Neural progenitor cell (in vitro differentiated cells): ENCODE data around the gene CCDC14. TPM values are rescaled to one million over a fixed set of nuclear protein-coding genes. Genes with fewer than 3 reads are reported as not detected.
"Not testable (repeated sequence)": the region's sequence is repeated elsewhere in the genome, so short reads cannot be mapped to it uniquely, and the experiment has no call there.

Experiments used
- DNase-seq: peaks from one replicate; pipeline ENCODE4 v3.0.0-alpha.2; 2016; ENCODE audit warnings: low spot score
- H2AFZ ChIP-seq: fragments of 200-600 bp; sonication (generic); replicated peaks from 2 replicates; pipeline ENCODE4 v1.6.1; 2016; ENCODE audit warnings: antibody characterized with exemption
- H3F3A ChIP-seq: fragments of 200-600 bp; sonication (generic); 2 replicates; pipeline ENCODE4 v1.6.1; 2016; ENCODE audit warnings: antibody characterized with exemption, low read depth
- H3K27ac ChIP-seq: fragments of 200-600 bp; sonication (generic); 2 replicates; pipeline ENCODE4 v1.5.1; 2016; ENCODE audit warnings: mild to moderate bottlenecking
- H3K27me3 ChIP-seq: fragments of 200-600 bp; sonication (generic); 2 replicates; pipeline ENCODE4 v1.6.1; 2016; ENCODE audit warnings: mild to moderate bottlenecking, moderate library complexity
- H3K36me3 ChIP-seq: fragments of 200-600 bp; sonication (generic); 2 replicates; pipeline ENCODE4 v1.5.1; 2016
- H3K4me1 ChIP-seq: fragments of 200-600 bp; sonication (generic); 2 replicates; pipeline ENCODE4 v1.6.1; 2016; ENCODE audit warnings: mixed run types
- H3K4me2 ChIP-seq: fragments of 200-600 bp; sonication (generic); 2 replicates; pipeline ENCODE4 v1.6.1; 2016
- H3K4me3 ChIP-seq: fragments of 200-600 bp; sonication (generic); 2 replicates; pipeline ENCODE4 v1.5.1; 2016
- H3K79me2 ChIP-seq: fragments of 200-600 bp; sonication (generic); 2 replicates; pipeline ENCODE4 v1.6.1; 2016; ENCODE audit warnings: low read depth
- H3K9ac ChIP-seq: fragments of 200-600 bp; sonication (generic); 2 replicates; pipeline ENCODE4 v1.6.1; 2016
- H3K9me3 ChIP-seq: fragments of 200-600 bp; sonication (generic); 2 replicates; pipeline ENCODE4 v1.5.1; 2016; ENCODE audit warnings: low read depth
- H4K20me1 ChIP-seq: fragments of 200-600 bp; sonication (generic); 2 replicates; pipeline ENCODE4 v1.6.1; 2016; ENCODE audit warnings: low read depth
- H3K27ac Mint-ChIP-seq: 3 replicates; pipeline ENCODE4 v1.8.0; 2021; ENCODE audit warnings: mixed read lengths
- H3K27me3 Mint-ChIP-seq: 2 replicates; pipeline ENCODE4 v1.8.0; 2022; ENCODE audit warnings: low read depth, mild to moderate bottlenecking, inconsistent platforms, moderate library complexity, mixed read lengths; ENCODE audit not compliant: insufficient read depth
- H3K36me3 Mint-ChIP-seq: 3 replicates; pipeline ENCODE4 v1.8.0; 2021; ENCODE audit warnings: mixed read lengths
- H3K4me1 Mint-ChIP-seq: 3 replicates; pipeline ENCODE4 v1.8.0; 2021; ENCODE audit warnings: mixed read lengths
- H3K4me3 Mint-ChIP-seq: 3 replicates; pipeline ENCODE4 v1.8.0; 2021; ENCODE audit warnings: mild to moderate bottlenecking, moderate library complexity, mixed read lengths
- H3K9me3 Mint-ChIP-seq: 3 replicates; pipeline ENCODE4 v1.8.0; 2020; ENCODE audit warnings: mixed read lengths
- CTCF ChIP-seq: fragments of 200-600 bp; sonication (generic); IDR thresholded peaks from 2 replicates; pipeline ENCODE4 v1.5.1; 2017; ENCODE audit warnings: antibody characterized with exemption, mild to moderate bottlenecking
- EZH2 ChIP-seq: fragments of 200-600 bp; sonication (generic); IDR thresholded peaks from 2 replicates; pipeline ENCODE4 v1.6.1; 2017; ENCODE audit warnings: antibody characterized with exemption, mild to moderate bottlenecking, moderate library complexity
- EZH2phosphoT487 ChIP-seq: fragments of 200-600 bp; sonication (generic); IDR thresholded peaks from 2 replicates; pipeline ENCODE4 v1.6.1; 2017; ENCODE audit warnings: antibody characterized with exemption
- total RNA-seq: library from RNA; depleted of rRNA; stranded (reverse); fragments of >200 nt; gene quantifications from 2 replicates; pipeline ENCODE4 v1.2.3, GENCODE V29; 2015; ENCODE audit warnings: low replicate concordance

CCDC14 gene
- total RNA-seq, 1 donor from 2014 or later: 250 TPM

- H3K27me3 ChIP-seq: peaks cover 89% of the 10 kb centered on the region
- H3K4me3 ChIP-seq: no peak overlapping the region
- peaks cover 8% of the 10 kb centered on the region for H3K4me1 ChIP-seq
- Mint-ChIP-seq H3K4me1 (peaks cover under 1% of the 10 kb centered on the region), H3K27me3 (peaks cover 14% of the 10 kb centered on the region), H3K9me3 (peaks cover 6% of the 10 kb centered on the region), H3K36me3 (no peaks in the 10 kb centered on the region), H3K4me3 (no peak overlapping the region), H3K27ac (no peak overlapping the region)
- H3K79me2 ChIP-seq: no peaks in the 10 kb centered on the region
- no peak overlapping the region for H2AFZ ChIP-seq
- H3K36me3 ChIP-seq: no peaks in the 10 kb centered on the region
- H3K4me2 ChIP-seq: no peak overlapping the region
- no peak for DNase-seq
- H3K9ac ChIP-seq: no peak overlapping the region
- H3K27ac ChIP-seq: no peak overlapping the region
- no peaks in the 10 kb centered on the region for H4K20me1 ChIP-seq
- no peaks in the 10 kb centered on the region for H3K9me3 ChIP-seq
- TF ChIP-seq CTCF (no peak), EZH2phosphoT487 (no peak), EZH2 (no peak)
- peaks cover 9% of the 10 kb centered on the region for H3F3A ChIP-seq
These were observed 36.5 kb upstream of the CCDC14 start for GRCh38 chr3:123997543-123997942.

GRCh38 chr3:123993818-123994217 lies 32.8 kb upstream of the CCDC14 start:
- H3K27me3 Mint-ChIP-seq: peaks cover 14% of the 10 kb centered on the region
- H3K4me3 Mint-ChIP-seq: no peak overlapping the region
- H2AFZ ChIP-seq: no peak overlapping the region
- H4K20me1 ChIP-seq: no peaks in the 10 kb centered on the region
- H3K27me3 ChIP-seq: peaks cover 78% of the 10 kb centered on the region
- peaks cover 8% of the 10 kb centered on the region for H3K4me1 ChIP-seq
- DNase-seq: no peak
- no peak for TF ChIP-seq EZH2
- TF ChIP-seq CTCF: no peak
- no peak for TF ChIP-seq EZH2phosphoT487
- no peaks in the 10 kb centered on the region for H3K9me3 ChIP-seq
- no peaks in the 10 kb centered on the region for H3K36me3 ChIP-seq
- no peak overlapping the region for H3K27ac Mint-ChIP-seq
- H3K9ac ChIP-seq: no peak overlapping the region
- peaks cover 2% of the 10 kb centered on the region for H3K4me1 Mint-ChIP-seq
- H3K4me3 ChIP-seq: no peak overlapping the region
- H3K36me3 Mint-ChIP-seq: no peaks in the 10 kb centered on the region
- H3K27ac ChIP-seq: no peak overlapping the region
- H3K4me2 ChIP-seq: peak overlapping the region; percentile 26
- H3F3A ChIP-seq: peaks cover 9% of the 10 kb centered on the region
- H3K9me3 Mint-ChIP-seq: peaks cover 6% of the 10 kb centered on the region
- H3K79me2 ChIP-seq: no peaks in the 10 kb centered on the region

- Histone ChIP-seq H3K4me2 (peak within 1 kb of the TSS; percentile 62), H3K27me3 (peaks cover 86% of the 10 kb centered on the region)
- H3K27ac Mint-ChIP-seq, H4K20me1 ChIP-seq, H3K9me3 ChIP-seq, H2AFZ ChIP-seq, H3K36me3 Mint-ChIP-seq, DNase-seq, H3F3A ChIP-seq, H3K27ac ChIP-seq, H3K9me3 Mint-ChIP-seq, H3K4me3 ChIP-seq, H3K4me1 ChIP-seq, H3K79me2 ChIP-seq, H3K4me1 Mint-ChIP-seq, H3K9ac ChIP-seq, H3K36me3 ChIP-seq: not testable (repeated sequence)
- Mint-ChIP-seq H3K4me3 (peak within 1 kb of the TSS; percentile 78), H3K27me3 (peaks cover 12% of the 10 kb centered on the region)
These were observed 30.9 kb upstream of the CCDC14 start, which contains the start of gene ROPN1 for GRCh38 chr3:123991730-123992588. Gene ROPN1 (minus strand): TSS chr3:123992124. CDS start chr3:123980481, 11,643 bp downstream.

- H3F3A ChIP-seq: peaks cover 8% of the 10 kb centered on the region
- H3K9ac ChIP-seq: no peak overlapping the region
- peaks cover 58% of the 10 kb centered on the region for H3K27me3 ChIP-seq
- H3K9me3 ChIP-seq: no peaks in the 10 kb centered on the region
- H4K20me1 ChIP-seq: no peaks in the 10 kb centered on the region
- no peak overlapping the region for H3K4me3 ChIP-seq
- no peak for DNase-seq
- Mint-ChIP-seq H3K4me3 (no peak overlapping the region), H3K9me3 (peaks cover 2% of the 10 kb centered on the region), H3K27me3 (peaks cover 5% of the 10 kb centered on the region), H3K27ac (no peak overlapping the region), H3K36me3 (no peaks in the 10 kb centered on the region), H3K4me1 (no peaks in the 10 kb centered on the region)
- H2AFZ ChIP-seq: no peak overlapping the region
- TF ChIP-seq CTCF: no peak
- no peak for TF ChIP-seq EZH2phosphoT487
- TF ChIP-seq EZH2: no peak
- H3K4me2 ChIP-seq: no peak overlapping the region
- no peaks in the 10 kb centered on the region for H3K79me2 ChIP-seq
- peaks cover 12% of the 10 kb centered on the region for H3K4me1 ChIP-seq
- H3K27ac ChIP-seq: no peak overlapping the region
- no peaks in the 10 kb centered on the region for H3K36me3 ChIP-seq
These were observed 25.4 kb upstream of the CCDC14 start for GRCh38 chr3:123986427-123986826.
